ENCODE results near the gene MAP2K3. TPM values are rescaled to one million over a fixed set of nuclear protein-coding genes. Genes with fewer than 3 reads are reported as not detected.
"Not testable (repeated sequence)": the region's sequence is repeated elsewhere in the genome, so short reads cannot be mapped to it uniquely, and the experiment has no call there.

The MAP2K3 gene
- total and polyA plus RNA-seq, 10 of the 15 experiments (the other 5 are each of a cell fraction or from before 2014, with no cell fraction given), result 0.71 to 39.4 (median 18.6) TPM

DNA sequence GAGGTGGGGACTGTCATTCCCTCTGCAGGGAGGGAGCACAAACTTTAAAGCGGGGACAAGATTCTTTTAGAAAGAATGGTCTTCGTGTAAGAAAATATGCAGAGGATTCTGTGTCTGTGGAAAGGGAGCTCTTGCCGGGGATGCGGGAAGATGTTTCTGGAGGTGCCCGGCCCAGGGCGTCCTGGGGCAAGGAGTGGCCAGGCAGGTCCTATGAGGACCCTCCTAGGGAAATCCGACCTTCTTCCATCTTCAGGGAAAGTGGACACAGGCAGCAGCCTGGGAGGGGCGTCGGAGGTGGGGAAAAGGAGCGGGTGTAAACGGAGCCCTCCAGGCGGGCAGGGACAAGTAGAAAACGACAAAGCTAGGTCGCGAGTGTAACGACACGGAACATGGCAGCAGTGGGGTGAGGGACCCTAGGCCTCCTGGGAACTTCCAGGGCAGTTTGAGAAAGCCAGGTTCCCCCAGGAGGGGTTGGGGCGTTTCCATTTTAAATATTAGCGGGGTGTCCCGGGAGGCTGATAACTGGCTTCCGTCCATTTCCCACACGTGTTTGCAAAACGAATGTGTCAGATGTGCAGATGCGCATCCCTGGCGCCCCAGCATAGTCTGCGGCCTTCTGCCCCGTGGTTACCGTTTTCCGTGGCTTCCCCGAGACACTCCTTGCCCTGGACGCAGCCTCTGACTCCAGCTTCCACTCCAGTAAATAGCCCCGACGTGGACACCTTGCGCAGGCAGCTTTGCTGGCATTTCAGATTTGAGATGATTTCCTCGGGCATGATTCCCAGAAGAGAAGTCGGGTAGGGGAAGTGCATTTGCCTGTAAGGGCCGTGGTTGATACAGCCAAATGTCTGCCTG is 39.0 kb downstream of the MAP2K3 start:
- H3K4me2 ChIP-seq (ENCODE audit: control insufficient read depth, insufficient read depth); ATAC-seq; H2AFZ ChIP-seq (ENCODE audit: control insufficient read depth, low read depth, low read length); H4K20me1 ChIP-seq (ENCODE audit: control insufficient read depth, insufficient read depth); H3K27ac ChIP-seq (ENCODE audit: control insufficient read depth, insufficient read depth); DNase-seq (ENCODE audit: low read depth, low spot score); intact Hi-C loops (cut with micrococcal nuclease; ENCODE audit: unreplicated experiment); POLR2A ChIA-PET; CTCF ChIA-PET; H3K9me3 ChIP-seq (replicated peaks; ENCODE audit: control insufficient read depth, insufficient read depth, low read length); H3K36me3 ChIP-seq (ENCODE audit: control insufficient read depth in 2 of 2, insufficient read depth in 2 of 2, low read length in 1 of 2); RAD21 ChIA-PET (ENCODE audit: unreplicated experiment); H3K4me1 ChIP-seq (ENCODE audit: control insufficient read depth, insufficient read depth, low read length); SMC1A ChIA-PET (ENCODE audit: uncharacterized antibody, unreplicated experiment); BruUV-seq (replicated peaks); H3K79me2 ChIP-seq (ENCODE audit: control insufficient read depth, insufficient read depth, low read length); FAIRE-seq; H3K27me3 ChIP-seq (replicated peaks in 1 of 2; ENCODE audit: control insufficient read depth in 2 of 2, insufficient read depth in 2 of 2, low read length in 1 of 2); H3K9ac ChIP-seq (ENCODE audit: control insufficient read depth, insufficient read depth, low read length): not testable (repeated sequence)
- H3K4me3 ChIP-seq, result peak overlapping the region; percentile 62; the same call in 1 of the 2 replicates
- in situ Hi-C loops (cut with MboI), result loop anchor here (5.0 to 25.0 kb wide), 4 partner anchors 49 to 1164 kb away; no protein-coding TSS in a partner anchor
- 50% methylated on average over 31 of the region's 37 CpGs for WGBS (ENCODE audit: insufficient coverage, insufficient replicate concordance, low lambda C conversion rate, missing lambda C conversion rate)

GRCh38 chr17:21324741-21325140 is 40.2 kb downstream of the MAP2K3 start:
- not testable (repeated sequence) for H3K4me2 ChIP-seq (ENCODE audit: control insufficient read depth, insufficient read depth); FAIRE-seq
- in situ Hi-C loops (cut with MboI), result loop anchor here (5.0 to 25.0 kb wide), 4 partner anchors 50 to 1163 kb away; no protein-coding TSS in a partner anchor

More at GRCh38 chr17:21324741-21325140, 40.2 kb downstream of the MAP2K3 start:
- WGBS (ENCODE audit: insufficient coverage, insufficient replicate concordance, low lambda C conversion rate, missing lambda C conversion rate), result 71% methylated on average over 5 of the region's 5 CpGs
- intact Hi-C loops (cut with micrococcal nuclease; ENCODE audit: unreplicated experiment); DNase-seq (ENCODE audit: low read depth, low spot score); ATAC-seq; BruUV-seq (replicated peaks); H2AFZ ChIP-seq (ENCODE audit: control insufficient read depth, low read depth, low read length); RAD21 ChIA-PET (ENCODE audit: unreplicated experiment); H3K4me3 ChIP-seq; H3K4me1 ChIP-seq (ENCODE audit: control insufficient read depth, insufficient read depth, low read length); H3K36me3 ChIP-seq (ENCODE audit: control insufficient read depth in 2 of 2, insufficient read depth in 2 of 2, low read length in 1 of 2); H3K9ac ChIP-seq (ENCODE audit: control insufficient read depth, insufficient read depth, low read length); CTCF ChIA-PET; H3K27ac ChIP-seq (ENCODE audit: control insufficient read depth, insufficient read depth); SMC1A ChIA-PET (ENCODE audit: uncharacterized antibody, unreplicated experiment); H4K20me1 ChIP-seq (ENCODE audit: control insufficient read depth, insufficient read depth); H3K9me3 ChIP-seq (replicated peaks; ENCODE audit: control insufficient read depth, insufficient read depth, low read length); POLR2A ChIA-PET; H3K27me3 ChIP-seq (replicated peaks in 1 of 2; ENCODE audit: control insufficient read depth in 2 of 2, insufficient read depth in 2 of 2, low read length in 1 of 2); H3K79me2 ChIP-seq (ENCODE audit: control insufficient read depth, insufficient read depth, low read length): not testable (repeated sequence)
